NCI-H460 (cell line): ENCODE data around the gene AGO1. TPM values are rescaled to one million over a fixed set of nuclear protein-coding genes. Genes with fewer than 3 reads are reported as not detected.
"Not testable (repeated sequence)": the region's sequence is repeated elsewhere in the genome, so short reads cannot be mapped to it uniquely, and the experiment has no call there.

Experiments used
- DNase-seq: peaks from one replicate; pipeline ENCODE4 v3.0.0-alpha.2; 2016; ENCODE audit warnings: low read depth; ENCODE audit errors: extremely low read depth
- total RNA-seq: library from RNA; depleted of rRNA; stranded (reverse); fragments of >200 nt; shearing (Covaris generic); gene quantifications from 2 replicates; pipeline ENCODE4 v1.2.3, GENCODE V29; 2014

The AGO1 gene
- total RNA-seq, 1 experiment from 2014 or later: 6.7 TPM

GRCh38 chr1:35866991-35867390 is 16.0 kb upstream of the AGO1 start:
- DNase-seq: no peak

GRCh38 chr1:35869245-35869950 is 13.6 kb upstream of the AGO1 start:
- not testable (repeated sequence) for DNase-seq

- DNase-seq: no peak
These were observed 12.2 kb upstream of the AGO1 start for GRCh38 chr1:35870651-35871309.

GRCh38 chr1:35873243-35873750 is 9.7 kb upstream of the AGO1 start:
- DNase-seq: no peak

GRCh38 chr1:35874115-35874514 is 8.9 kb upstream of the AGO1 start:
- not testable (repeated sequence) for DNase-seq

- DNase-seq: no peak
These were observed 6.0 kb upstream of the AGO1 start for GRCh38 chr1:35876988-35877387.

- no peak for DNase-seq
These were observed 1.1 kb upstream of the AGO1 start for GRCh38 chr1:35881850-35882273.

GRCh38 chr1:35882586-35882944 is 444 bp upstream of the AGO1 start:
- DNase-seq: no peak

GRCh38 chr1:35883635-35884101 is 659 bp downstream of the AGO1 start:
- DNase-seq: no peak

GRCh38 chr1:35884934-35885333 is 1.9 kb downstream of the AGO1 start:
- DNase-seq: no peak

- DNase-seq: no peak
These were observed 3.1 kb downstream of the AGO1 start for GRCh38 chr1:35885961-35886558.

- no peak for DNase-seq
These were observed 3.8 kb downstream of the AGO1 start for GRCh38 chr1:35886577-35887431.

- DNase-seq: no peak
These were observed 4.5 kb downstream of the AGO1 start for GRCh38 chr1:35887508-35887907.

GRCh38 chr1:35888255-35888654 is 5.2 kb downstream of the AGO1 start:
- DNase-seq: no peak

- DNase-seq: not testable (repeated sequence)
These were observed 6.0 kb downstream of the AGO1 start for GRCh38 chr1:35888981-35889380.

- no peak for DNase-seq
These were observed 10.3 kb downstream of the AGO1 start for GRCh38 chr1:35893051-35893879.

GRCh38 chr1:35894183-35894582 is 11.2 kb downstream of the AGO1 start:
- DNase-seq: no peak

GRCh38 chr1:35894656-35895055 is 11.6 kb downstream of the AGO1 start:
- DNase-seq: no peak

GRCh38 chr1:35899941-35900340 is 16.9 kb downstream of the AGO1 start:
- no peak for DNase-seq

- DNase-seq: no peak
These were observed 18.2 kb downstream of the AGO1 start for GRCh38 chr1:35901235-35901634.
